ENCODE results near the gene ETV1. TPM values are rescaled to one million over a fixed set of nuclear protein-coding genes. Genes with fewer than 3 reads are reported as not detected.

ETV1 gene
- total and polyA plus RNA-seq, 9 of the 15 experiments (the other 6 are each of a cell fraction or from before 2014, with no cell fraction given): 7.2 to 27.4 (median 14.0) TPM

DNA sequence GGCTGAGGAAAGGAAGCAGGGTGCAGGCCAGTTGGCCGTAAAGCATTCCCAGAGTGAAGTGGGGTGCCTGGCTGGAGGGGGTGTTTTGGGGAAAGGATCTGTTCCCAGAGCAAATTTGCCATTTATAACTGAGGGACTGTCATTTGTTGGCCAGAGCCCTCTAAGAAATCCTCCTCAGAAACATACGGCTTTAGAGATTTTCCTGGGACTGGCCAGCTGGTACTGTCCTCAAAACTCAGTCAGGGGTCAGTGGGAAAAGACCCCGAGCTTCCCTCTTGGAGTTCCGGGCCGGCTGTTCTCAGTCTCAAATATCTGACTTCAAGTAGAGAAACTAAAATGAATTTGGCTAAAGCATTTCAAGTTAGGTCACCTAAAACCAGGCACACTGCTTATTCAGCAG, 55.9 kb downstream of the ETV1 start:
- 0 out of 4 replicates have a peak overlapping the region, but pooled peaks of 1 of the 2 experiments have one; percentile 20 for H3K9ac ChIP-seq (ENCODE audit: insufficient read depth in 1 of 2, low read depth in 2 of 2, low read length in 2 of 2)
- WGBS (ENCODE audit: insufficient coverage, low coverage, missing lambda C conversion rate): 87% methylated on average over 5 of the region's 5 CpGs
- H3K9me1 ChIP-seq (ENCODE audit: control insufficient read depth, insufficient read depth, low read length): no peaks in the 10 kb centered on the region
- ATAC-seq (no peak), FAIRE-seq (no peak), DNase-seq (ENCODE audit: extremely low read depth in 1 of 4, low spot score in 3 of 4) (no peak)
- H3K27ac ChIP-seq (ENCODE audit: extremely low read depth, low read depth, low read length): no peak overlapping the region
- H3K36me3 ChIP-seq (ENCODE audit: control insufficient read depth, insufficient read depth, low read length): peaks cover 19% of the 10 kb centered on the region; the same call in 2 of the 3 replicates
- H3K27me3 ChIP-seq (ENCODE audit: control insufficient read depth in 2 of 2, insufficient read depth in 2 of 2, low read length in 2 of 2): no peaks in the 10 kb centered on the region
- H2AFZ ChIP-seq (ENCODE audit: low read depth, low read length): no peak overlapping the region
- ChIA-PET CTCF (ENCODE audit: low intra/inter-chr PET ratio) (no interaction called here), POLR2A (interaction anchor here (0.7 to 0.8 kb wide), 3 partner anchors 25 to 59 kb away, joined by 3 to 4 read pairs (median 4); no protein-coding TSS in a partner anchor)
- in situ Hi-C loops (cut with MboI): no loop called here
- H4K20me1 ChIP-seq (replicated peaks; ENCODE audit: control insufficient read depth, insufficient read depth, low read length): no peaks in the 10 kb centered on the region
- no peaks in the 10 kb centered on the region for H3K79me2 ChIP-seq (ENCODE audit: control insufficient read depth, insufficient read depth, low read length)
- H3K9me3 ChIP-seq (replicated peaks; ENCODE audit: control insufficient read depth, insufficient read depth, low read depth, low read length): no peaks in the 10 kb centered on the region
- H3K4me1 ChIP-seq (replicated peaks in 1 of 2; ENCODE audit: control insufficient read depth in 2 of 2, insufficient read depth in 2 of 2, low read length in 2 of 2): 0 out of 5 replicates have a peak, but pooled peaks cover 0 to 3% of the 10 kb centered on the region in 2 experiments
- no TSS peak for BruUV-seq (replicated peaks)
- H3K4me3 ChIP-seq: no peak overlapping the region
- no peak overlapping the region for H3K4me2 ChIP-seq (ENCODE audit: insufficient read depth, low read length)
- intact Hi-C loops (cut with micrococcal nuclease): no loop called here
- TF ChIP-seq FOSL1 (tag; conservative IDR thresholded peaks at IDR 0.05): no peak
- no peak for TF ChIP-seq ZBTB1 (CRISPR knock-in tag; IDR thresholded peaks at IDR 0.05; ENCODE audit: borderline replicate concordance, low read depth)
- TF ChIP-seq TFE3 (CRISPR knock-in tag; IDR thresholded peaks at IDR 0.05): no peak
- no peak for TF ChIP-seq DIDO1 (tag; IDR thresholded peaks at IDR 0.05; ENCODE audit: low read depth)
- no peak for TF ChIP-seq FOXO4 (CRISPR knock-in tag; IDR thresholded peaks at IDR 0.05)
- no peak for TF ChIP-seq HNRNPL (IDR thresholded peaks at IDR 0.05; ENCODE audit: low read depth, low read length)
- TF ChIP-seq SRSF9 (IDR thresholded peaks at IDR 0.05; ENCODE audit: borderline replicate concordance, low read depth, low read length): no peak
- TF ChIP-seq, protein P1, sequence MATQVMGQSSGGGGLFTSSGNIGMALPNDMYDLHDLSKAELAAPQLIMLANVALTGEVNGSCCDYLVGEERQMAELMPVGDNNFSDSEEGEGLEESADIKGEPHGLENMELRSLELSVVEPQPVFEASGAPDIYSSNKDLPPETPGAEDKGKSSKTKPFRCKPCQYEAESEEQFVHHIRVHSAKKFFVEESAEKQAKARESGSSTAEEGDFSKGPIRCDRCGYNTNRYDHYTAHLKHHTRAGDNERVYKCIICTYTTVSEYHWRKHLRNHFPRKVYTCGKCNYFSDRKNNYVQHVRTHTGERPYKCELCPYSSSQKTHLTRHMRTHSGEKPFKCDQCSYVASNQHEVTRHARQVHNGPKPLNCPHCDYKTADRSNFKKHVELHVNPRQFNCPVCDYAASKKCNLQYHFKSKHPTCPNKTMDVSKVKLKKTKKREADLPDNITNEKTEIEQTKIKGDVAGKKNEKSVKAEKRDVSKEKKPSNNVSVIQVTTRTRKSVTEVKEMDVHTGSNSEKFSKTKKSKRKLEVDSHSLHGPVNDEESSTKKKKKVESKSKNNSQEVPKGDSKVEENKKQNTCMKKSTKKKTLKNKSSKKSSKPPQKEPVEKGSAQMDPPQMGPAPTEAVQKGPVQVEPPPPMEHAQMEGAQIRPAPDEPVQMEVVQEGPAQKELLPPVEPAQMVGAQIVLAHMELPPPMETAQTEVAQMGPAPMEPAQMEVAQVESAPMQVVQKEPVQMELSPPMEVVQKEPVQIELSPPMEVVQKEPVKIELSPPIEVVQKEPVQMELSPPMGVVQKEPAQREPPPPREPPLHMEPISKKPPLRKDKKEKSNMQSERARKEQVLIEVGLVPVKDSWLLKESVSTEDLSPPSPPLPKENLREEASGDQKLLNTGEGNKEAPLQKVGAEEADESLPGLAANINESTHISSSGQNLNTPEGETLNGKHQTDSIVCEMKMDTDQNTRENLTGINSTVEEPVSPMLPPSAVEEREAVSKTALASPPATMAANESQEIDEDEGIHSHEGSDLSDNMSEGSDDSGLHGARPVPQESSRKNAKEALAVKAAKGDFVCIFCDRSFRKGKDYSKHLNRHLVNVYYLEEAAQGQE (IDR thresholded peaks at IDR 0.05; ENCODE audit: borderline replicate concordance): no peak
- TF ChIP-seq, protein P1 (CRISPR knock-in tag; IDR thresholded peaks at IDR 0.05; ENCODE audit: low read depth): no peak
- TF ChIP-seq TRIM24 (IDR thresholded peaks at IDR 0.05): no peak
- TF ChIP-seq LCOR (CRISPR knock-in tag; IDR thresholded peaks at IDR 0.05): no peak
- TF ChIP-seq TFAM (CRISPR knock-in tag; conservative IDR thresholded peaks at IDR 0.05): no peak
